LHCN-M2 (cell line): ENCODE results near the gene PDGFC. TPM values are rescaled to one million over a fixed set of nuclear protein-coding genes. Genes with fewer than 3 reads are reported as not detected.

Source experiments
- DNase-seq: peaks from one replicate; pipeline ENCODE4 v3.0.0-alpha.2; 2012; ENCODE audit warnings: low read depth
- total RNA-seq: library from RNA; depleted of rRNA; stranded (reverse); fragments of >200 nt; gene quantifications from 2 replicates; pipeline ENCODE4 v1.2.3, GENCODE V29; 2014

Gene PDGFC
- total RNA-seq, 1 experiment from 2014 or later: 89.3 TPM

DNA sequence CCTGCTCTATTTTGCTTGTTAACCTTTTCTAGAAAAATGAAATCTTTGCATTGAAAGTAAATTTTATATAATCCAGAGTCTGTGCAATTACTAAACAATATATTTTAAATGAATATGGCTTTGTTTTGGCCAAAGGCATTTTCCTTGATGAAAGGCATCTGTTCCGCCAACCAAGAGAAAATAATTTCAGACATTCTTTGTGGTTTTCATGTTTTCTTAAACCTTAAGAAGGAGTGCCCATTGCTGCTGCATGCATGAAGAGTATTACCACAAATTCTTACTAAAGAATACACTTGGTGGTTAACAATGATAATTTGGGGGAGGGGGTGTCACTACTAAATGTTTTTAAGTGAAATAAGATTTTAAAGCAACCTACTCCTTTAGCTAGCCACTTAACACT, 2.7 kb upstream of the PDGFC start:
- peak; percentile 84 for DNase-seq

DNA sequence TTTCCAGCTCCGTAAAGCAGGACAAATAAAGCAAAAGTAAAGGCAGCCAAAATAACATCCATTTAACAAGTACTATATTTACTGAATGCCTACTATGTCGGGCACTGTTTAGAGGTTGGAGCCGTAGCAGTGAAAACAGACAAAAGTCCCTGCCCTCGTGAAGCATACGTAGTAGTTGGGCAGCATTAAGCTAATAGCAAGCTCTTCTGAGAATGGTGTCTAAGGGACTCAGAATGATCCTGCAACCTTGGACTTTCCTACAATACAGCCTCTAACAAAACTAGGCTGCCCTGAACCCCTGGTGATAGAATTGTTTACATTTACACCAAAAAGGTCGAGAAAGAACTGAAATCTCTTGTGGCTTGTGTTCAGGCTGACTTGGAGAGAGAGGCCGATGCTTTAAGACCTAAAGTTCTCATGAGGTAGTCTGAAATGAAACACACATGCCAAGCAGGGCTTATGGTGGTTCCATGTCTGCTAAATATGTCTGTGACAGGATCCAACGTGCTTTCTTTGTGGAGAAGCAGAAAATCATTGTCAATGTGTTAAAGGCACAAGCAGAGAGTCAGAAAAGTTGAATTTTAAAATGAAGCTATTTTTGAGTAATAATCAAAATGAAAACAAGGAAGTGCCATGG, 898 bp upstream of the PDGFC start:
- DNase-seq: peak; percentile 47

DNA sequence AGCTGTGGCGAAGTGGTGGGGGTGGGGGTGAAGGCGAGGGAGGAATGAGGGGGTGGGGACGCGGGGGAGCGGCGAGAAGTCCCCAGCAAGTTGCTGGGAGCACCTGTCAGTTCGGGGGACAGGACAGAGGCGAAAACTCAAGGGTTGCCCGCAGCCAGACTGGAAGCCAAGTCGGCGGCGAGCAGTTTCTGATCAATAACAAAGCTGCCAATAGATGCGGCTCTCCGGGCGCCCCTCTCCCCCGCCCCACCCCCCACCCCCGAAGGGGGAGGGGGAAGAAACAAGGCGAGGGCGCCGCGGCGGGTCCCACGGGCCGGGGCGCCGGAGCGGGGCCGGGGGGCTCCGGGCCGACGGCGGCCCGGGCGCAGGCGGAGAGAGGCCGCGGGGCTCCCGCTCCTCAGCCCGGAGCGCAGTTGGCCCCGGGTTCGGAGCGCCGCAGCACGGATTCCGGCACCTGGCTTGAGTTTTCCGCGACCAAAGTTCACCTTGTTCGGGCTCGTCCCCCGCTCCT, 379 bp downstream of the PDGFC start:
- DNase-seq: no peak

DNA sequence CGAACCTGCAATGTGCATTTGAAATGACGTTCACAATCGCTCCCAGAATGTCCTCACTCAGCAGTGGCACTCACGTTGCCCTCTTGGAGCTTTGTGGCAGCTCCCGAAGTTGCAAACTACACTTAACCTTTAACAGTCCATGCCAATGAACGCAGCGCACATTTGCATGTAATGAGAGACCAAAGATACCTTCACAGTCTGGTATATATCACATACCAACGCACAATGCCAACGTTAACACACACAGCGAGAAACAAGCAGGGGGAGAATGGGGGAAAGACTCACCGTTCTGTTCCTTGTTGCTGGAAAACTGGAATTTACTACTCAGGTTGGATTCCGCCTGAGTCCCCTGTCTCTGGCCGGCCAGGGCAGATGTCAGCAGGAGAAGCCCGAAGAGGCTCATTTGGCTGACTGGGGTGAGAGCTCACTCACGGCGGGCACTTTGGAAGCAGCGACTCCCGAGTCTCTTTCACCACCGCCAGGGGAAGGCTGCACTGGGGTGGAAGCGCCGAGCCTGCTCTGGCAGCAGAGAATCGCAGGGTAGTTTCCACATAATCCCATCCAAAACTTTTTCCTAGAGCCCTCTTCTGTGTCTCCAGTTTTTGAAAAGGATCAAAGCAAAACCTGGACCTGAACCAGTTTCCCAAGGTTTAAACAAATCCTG, 966 bp downstream of the PDGFC start:
- peak; percentile 72 for DNase-seq

DNA sequence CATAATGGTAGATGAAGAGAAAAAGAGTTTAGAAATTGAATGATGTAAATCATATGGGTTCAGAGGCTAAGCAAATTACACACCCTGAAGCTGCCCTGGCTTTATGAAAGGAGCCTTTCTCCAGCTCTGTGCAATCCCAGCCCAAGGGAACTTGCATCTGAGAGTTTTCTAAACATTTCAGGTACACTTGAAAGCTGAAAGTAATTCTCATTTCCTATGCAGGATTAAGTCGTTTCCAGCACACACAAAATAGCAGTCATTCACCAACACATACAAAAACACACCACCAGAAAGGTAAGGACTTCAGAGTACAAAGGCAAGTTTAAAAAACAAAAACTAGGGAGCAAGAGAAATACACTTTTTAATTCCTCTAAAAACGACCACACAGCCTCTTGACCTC, 1.7 kb downstream of the PDGFC start:
- DNase-seq: no peak

DNA sequence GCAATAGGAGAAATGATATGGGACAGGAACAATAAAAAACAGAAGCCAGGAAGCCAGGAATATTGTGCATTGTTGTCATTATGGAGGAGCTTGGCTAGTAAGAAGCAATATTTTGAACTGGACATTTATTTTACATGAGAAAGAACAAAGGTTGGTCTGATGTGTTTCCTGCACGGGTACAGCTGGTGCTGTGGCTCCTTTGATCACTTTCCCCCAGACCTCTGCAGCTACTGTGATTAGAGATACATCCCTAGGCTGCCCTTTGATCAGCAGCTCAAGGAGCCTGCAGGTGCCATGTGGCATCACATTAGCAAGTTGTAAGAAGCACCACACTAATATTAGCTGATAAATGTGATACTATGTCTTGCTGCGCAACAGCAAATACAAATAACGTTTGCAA, 2.5 kb downstream of the PDGFC start:
- DNase-seq: no peak

DNA sequence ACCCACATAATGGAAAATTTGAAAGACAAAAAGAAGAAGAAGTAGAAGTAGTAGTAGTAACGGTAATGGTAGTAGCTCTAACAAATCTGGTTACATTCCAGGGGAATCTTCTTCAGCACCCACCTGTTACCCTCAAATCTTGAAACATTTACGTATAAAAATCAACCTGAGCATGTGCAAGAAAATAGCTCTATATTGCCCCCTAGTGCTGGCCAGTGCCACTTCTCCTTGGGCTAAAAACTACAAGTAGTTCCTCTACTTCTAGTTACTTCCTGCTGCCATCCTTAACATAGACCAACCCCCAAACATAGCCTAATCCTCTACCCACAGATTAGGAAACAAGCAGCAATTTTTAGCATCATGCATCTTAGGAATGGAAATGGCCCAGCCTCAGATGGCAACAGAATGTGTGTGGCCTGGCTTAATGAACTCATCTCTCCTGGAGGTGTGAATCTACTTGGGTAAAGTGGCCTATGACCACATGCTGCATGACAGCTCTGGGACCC, 3.1 kb downstream of the PDGFC start:
- DNase-seq: peak; percentile 90

DNA sequence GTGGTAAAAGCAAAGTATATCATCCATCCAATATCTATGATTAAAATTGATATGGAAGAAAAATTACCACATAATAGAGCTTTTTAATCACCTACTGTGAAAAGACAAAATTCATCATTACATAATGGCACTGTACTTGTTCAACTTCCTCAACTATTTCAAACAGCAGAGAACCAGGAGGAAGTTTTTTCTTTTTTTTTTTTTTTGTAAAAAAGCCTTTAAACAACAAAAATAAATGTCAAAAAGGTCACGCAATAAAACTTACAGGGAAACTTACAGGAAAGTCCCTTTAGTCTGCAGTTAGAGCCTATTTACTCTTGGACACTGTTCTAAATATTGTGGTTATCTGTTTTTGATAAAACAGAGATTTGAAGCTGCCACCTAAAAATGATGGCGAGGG, 4.8 kb downstream of the PDGFC start:
- no peak for DNase-seq

DNA sequence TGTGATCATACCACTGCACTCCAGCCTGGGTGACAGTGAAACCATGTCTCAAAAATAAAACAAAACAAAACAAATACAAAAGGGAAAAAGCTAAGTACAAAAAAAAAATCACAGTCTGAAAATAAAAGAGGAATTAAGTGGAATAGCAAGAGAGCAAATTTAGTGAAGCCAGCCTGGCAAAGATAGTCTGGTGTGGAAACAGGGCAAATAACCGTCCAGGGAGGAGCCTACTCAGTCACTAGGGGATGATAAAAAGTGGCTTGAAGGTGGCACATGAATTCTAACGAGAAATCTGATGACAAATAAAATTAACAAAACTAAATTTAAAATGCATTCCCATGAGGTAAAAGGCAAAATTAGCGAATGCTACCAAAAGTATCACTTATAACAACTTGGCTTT, 8.2 kb downstream of the PDGFC start:
- DNase-seq: no peak

DNA sequence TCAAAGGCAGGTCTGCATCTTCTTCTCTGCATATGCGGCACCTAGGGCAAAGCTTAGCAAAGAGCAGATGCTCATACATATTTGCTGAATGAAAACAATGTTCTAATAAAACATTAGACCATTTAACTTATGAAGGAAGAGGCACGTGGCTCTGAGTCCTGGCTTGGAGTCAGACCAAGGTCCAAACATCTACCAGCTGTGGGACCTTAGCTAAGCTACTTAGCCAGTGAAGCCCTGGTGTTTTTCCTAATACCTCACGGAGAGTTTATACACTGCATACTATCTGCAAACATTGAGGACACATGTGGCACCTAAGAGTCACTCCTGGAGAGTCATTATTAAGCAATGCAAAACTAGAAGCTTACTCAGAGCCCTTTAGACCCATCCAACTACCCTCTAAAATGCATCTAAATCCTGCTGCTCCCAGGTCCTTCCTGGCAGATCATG, 9.0 kb downstream of the PDGFC start:
- peak; percentile 84 for DNase-seq

DNA sequence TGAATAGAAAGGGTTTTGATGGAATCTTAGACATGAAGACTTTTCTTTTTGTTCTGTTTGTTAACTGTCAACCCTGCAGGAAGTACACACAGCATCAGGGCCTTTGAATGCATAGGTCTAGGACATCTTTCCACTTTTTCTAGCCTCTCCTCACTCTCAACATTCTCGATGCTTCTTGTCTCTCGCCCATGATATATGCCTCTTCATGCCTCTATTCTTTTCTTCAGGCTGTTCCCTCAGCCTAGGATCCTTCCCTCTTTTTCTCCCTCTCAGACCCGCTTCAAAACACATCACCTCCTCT, 9.6 kb downstream of the PDGFC start:
- DNase-seq: no peak

DNA sequence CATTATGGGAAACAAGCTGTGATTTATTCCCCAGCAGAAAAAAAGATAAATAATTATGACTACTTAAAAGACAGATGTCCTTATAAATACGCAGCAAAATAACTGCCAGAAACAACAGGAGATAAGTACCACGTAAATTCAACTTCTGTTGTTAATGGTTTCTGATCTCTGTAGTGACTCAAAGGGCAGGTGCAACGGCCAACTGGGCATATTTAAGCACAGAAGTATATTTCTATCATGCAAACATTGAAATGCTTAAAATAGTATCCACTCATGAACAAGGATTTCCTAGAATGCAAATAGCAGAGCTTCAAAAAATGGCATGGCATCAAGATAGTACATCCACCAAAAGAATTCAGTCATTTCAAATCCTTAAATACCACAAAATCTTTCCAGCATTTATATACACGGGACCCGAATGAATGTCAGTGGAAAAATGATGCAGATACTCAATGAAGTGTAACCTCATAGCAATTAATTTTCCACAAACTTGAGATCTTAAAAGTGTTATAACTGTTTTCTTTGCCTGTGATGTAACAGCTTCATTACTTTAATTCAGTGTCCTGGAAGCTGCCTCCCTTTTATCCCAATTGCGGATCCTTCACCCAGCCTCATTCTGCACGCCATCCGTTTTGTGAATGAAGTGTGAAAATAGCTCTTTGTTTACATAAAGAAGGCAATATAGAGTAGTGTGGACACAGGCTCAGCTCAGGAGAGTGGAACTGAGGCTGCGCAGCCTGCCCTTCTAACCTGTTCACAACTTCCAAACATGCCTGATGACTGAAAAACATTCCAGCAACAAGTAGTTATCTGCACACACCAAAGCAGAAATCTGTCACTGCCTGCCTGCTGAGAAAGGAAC, 10.2 kb downstream of the PDGFC start:
- peak; percentile 80 for DNase-seq

DNA sequence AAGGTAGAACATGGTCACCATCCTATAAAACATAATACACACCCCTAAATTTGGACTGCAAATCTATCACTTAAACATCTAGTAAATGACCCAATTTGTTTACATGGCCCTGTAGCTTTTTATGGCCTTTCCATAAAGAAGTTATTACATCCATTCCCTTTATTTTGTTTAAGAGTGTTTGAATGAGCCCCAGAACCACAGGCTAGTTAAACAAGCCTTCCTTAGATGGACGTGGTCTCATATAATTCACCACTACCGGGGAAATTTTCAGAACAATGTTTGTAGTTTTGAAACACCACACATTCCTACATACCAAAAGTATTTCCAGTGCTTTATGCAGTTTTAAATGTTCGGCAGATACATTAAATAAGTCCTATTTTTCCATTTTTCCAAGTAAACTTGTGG, 12.3 kb downstream of the PDGFC start:
- peak; percentile 48 for DNase-seq

DNA sequence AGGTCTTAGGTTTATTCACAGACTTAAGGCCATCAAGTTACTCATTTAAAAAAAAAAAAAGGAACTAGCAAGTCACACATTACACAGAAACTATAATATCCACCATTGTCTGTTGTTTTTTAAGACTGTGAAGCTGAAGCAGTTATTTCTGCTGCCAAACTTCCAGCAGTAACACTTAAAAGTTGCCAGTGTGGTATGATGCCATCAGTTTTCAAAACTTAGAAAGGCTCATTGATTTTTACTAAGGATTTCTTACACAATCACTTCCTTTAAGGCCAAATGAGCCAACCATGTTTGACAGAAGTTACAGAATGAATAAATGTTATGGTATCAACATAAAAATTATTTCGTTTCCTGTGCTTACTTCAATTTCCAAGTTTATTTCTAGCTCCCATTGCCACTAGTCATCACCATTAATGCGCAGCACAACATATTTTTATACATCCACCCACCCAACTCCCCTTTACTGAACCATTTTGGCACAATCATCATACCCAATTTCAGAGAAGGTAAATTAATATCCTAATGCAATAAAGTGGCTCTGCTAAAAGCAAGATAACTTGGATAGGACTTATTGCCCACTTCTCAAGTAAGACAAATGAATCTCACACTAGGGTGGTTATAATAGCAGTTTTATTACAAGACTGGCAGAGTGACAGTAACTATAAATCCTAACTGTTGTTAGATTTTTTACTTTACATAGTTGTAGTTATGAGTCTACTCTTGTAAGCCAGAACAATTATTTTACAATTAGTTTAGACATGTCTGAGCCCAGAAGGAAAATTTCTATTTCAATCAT, 13.1 kb downstream of the PDGFC start:
- DNase-seq: no peak

DNA sequence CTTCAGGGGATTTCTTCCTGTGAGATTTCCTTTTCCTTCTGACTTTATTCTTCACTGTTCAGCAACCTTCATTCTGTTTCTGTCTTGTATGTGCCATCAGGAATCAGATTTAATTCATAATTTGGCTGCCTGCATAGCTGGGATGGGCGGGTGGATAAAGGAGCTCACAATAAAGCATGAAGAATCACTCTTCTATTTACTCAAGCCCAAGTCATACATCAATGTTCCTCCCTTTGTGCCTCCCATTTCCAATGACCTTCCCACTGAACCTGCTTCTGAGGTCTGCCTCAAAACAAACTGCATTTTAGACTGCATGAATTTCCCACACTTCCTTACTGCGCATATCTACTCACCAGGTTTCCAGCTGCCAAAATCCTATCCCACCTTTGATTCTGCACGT, 14.0 kb downstream of the PDGFC start:
- no peak for DNase-seq

DNA sequence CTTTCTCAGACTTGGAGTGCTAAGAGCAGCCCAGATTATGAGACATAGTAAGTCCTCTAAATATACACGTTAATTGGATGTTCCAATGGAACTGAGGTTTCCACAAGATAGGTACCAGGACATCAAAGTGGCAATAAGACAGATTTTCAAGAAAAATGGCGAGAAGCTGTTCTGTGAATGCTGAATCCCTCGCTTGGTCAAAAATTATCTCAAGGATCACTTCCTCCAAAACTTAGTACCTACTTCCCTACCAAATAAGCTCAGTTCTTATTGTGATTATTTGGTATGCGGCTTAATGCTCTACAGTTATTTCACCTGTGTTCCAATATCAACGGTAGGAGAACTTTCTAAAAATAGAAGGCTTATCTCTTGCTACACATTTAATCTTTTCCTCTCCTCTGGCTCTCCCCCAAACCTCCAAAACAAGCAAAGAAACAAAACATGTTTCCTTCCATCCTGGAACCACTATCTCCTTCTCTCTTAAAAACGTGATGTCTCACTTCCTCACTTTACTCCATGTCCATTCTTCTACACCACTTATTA, 14.7 kb downstream of the PDGFC start:
- no peak for DNase-seq

DNA sequence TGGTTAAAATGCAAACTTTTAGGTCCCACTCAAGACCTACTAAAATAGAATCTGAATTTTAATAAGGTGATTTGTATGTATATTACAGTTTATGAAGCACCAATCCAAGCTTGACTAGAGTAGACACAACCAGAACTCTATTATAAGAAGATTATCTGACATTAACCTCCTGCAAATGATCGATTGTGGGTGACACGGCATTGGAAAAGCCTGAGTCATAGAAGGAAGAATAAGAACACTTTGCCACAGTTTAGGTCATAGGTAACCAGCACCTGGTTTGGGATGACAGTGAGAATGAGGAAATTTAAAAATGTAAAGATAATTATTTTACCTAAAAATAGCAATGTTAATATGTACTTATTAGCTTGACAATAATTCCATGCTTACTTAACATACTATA, 15.2 kb downstream of the PDGFC start:
- DNase-seq: no peak

DNA sequence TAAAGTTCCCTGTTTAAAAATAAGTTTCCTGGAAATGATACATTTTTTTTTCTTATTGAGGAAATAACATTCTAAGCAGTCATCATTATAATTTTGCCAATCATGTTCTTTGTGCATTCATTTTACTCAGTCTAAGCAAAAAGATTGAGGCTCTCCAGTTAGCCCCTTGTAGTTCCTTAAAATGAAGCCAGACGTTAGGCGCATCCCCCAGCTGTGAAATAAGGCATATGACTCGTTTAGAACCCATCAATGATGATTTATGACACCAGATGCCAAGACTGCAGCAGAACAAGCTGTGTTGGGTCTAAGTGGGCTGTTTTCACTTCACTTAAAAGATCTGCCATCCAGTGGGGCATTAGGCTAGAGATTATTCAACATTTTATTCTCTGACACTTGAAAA, 17.0 kb downstream of the PDGFC start:
- peak; percentile 68 for DNase-seq

DNA sequence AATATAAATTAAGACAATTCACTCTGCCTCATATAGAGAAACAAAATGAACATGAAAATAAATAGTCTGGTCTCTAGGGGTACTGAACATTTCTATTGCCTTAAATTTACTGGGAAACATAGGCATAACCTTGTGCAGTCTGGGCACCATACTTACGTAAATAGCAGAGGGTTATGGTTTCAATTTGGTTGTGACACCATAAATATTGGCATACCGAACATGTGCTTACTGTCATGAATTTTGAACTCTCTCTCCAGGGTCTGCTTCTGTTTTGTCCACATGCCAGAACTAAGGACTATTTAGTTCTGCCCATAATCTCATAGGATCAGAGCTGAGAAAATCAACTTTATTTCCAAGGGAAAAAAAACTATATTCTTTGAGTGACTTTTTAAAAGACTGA, 17.6 kb downstream of the PDGFC start:
- DNase-seq: no peak

DNA sequence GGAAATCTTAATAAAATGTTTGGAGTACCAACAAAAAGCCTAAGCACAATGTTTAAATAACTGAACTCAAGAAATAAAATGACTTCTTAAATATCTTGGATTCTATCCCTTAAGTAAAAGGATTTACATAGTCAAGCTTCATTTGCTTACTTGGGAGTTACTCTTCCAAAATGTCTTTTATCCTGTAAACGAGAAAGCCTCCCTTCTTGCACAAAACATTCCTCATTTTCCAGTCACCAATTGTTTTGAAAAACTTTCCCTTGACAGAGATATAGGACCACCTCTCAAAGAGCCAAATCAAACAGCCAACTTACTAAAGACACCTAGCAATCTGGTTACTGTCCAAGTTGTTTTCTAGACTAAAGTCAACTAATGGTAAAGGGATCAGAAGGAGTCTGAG, 18.6 kb downstream of the PDGFC start:
- DNase-seq: no peak

DNA sequence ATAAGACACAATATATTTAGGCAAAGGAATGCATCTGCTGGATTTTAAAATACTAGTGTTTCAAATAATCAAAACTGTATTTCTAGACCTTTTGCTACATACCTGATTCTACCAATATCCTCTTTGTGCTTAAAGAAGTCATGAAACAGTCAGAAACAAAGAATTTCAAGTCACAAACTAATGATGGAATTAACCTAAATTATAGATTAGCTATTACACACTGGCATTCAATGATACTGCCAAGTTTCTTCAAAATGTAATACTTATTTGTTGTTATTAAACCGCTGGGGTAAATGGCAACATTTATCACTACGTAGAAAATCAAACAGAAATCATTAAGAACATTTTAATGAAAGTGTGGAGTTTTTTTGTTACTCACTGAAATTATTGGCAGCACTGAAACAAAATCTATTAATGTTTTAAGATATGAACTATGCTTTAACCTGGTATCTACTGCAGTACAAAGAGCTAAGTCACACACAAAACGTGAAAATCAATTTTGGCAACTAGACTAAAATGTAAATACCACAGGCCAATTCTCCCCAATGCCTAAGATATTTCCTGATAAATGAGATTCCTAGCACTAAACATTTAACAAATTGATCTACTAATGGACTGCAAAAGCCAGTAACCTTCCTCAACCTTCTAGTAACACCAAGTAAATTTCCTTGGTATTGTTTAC, 19.4 kb downstream of the PDGFC start:
- DNase-seq: no peak
